Right cardiac atrium (tissue), 5 donors: ENCODE results near the gene FEV. TPM values are rescaled to one million over a fixed set of nuclear protein-coding genes. Genes with fewer than 3 reads are reported as not detected.

ENCODE experiments used
- ATAC-seq, 2 donors: fragments of 200-7000 bp; cut with Tn5 transposase; one replicate each; pipeline versions ENCODE4 v1.8.0 to v1.9.1; 2020; ENCODE audit warnings: moderate library complexity in 2 of 2, mild to moderate bottlenecking in 1 of 2
- DNase-seq, 3 donors: peaks; one replicate each; pipeline ENCODE4 v3.0.0-alpha.2; 2020
- H3K27ac ChIP-seq: one replicate; pipeline ENCODE4 v1.5.1; 2013; ENCODE audit warnings: mild to moderate bottlenecking, low read length, control low read depth, moderate library complexity
- H3K27me3 ChIP-seq: one replicate; pipeline ENCODE4 v1.6.1; 2013; ENCODE audit not compliant: control insufficient read depth, insufficient read depth
- H3K4me1 ChIP-seq: one replicate; pipeline ENCODE4 v1.6.1; 2013; ENCODE audit warnings: low read length; ENCODE audit not compliant: control insufficient read depth, insufficient read depth
- H3K4me3 ChIP-seq: one replicate; pipeline ENCODE4 v1.5.1; 2013; ENCODE audit warnings: low read length, control low read depth
- H3K9me3 ChIP-seq: one replicate; pipeline ENCODE4 v1.6.1; 2013; ENCODE audit warnings: low read length; ENCODE audit not compliant: control insufficient read depth
- WGBS: extraction: QIAGEN DNeasy Blood & Tissue Kit; methylation state at CpG from one replicate; pipeline ENCODE4 v1.1.7; 2013; 5-methylcytosine and 5-hydroxymethylcytosine counted together
- intact Hi-C, 4 donors: fragments of 100-400 bp; cut with DNase I; formaldehyde crosslinking; loops; one replicate each; pipeline versions ENCODE4 v1.11.0 to v1.14.0; 2022 to 2023
- polyA plus RNA-seq: library from polyadenylated mRNA; stranded (reverse); fragments of 200-250 nt; gene quantifications from one replicate; pipeline ENCODE4 v1.2.3, GENCODE V29; 2013
- total RNA-seq, 4 donors: library from RNA; stranded (reverse); fragmentation: NEBNext Ultra II Directional; extraction: Animal tissue kit (Norgen Biotek cat#: 25700); gene quantifications; one replicate each; pipeline ENCODE4 v1.2.1, GENCODE V29; 2021
- donor health status: healthy with polysubstance abuse.
- donor health status: DM: no; HTN: yes; CAD: no.
- donor health status: DM: no; HTN: no; CAD: no.
- donor health status: DM: no; HTN: yes; CAD: no; lungs with severe emphysema.
- donor health status: DM: yes; HTN: yes; CAD: no.

The FEV gene
- total and polyA plus RNA-seq, 5 donors = not detected

- ATAC-seq (no peak), DNase-seq (no peak)
- Histone ChIP-seq H3K4me1 (peaks cover 13% of the 10 kb centered on the region), H3K27me3 (no peaks in the 10 kb centered on the region), H3K9me3 (no peaks in the 10 kb centered on the region), H3K27ac (no peak overlapping the region), H3K4me3 (no peak overlapping the region)
- WGBS = 18% methylated on average over 23 of the region's 23 CpGs
- intact Hi-C loops = no loop called here
Measured at GRCh38 chr2:218983263-218983933, 1.6 kb downstream of the FEV start.

GRCh38 chr2:218982586-218983262, 2.3 kb downstream of the FEV start:
- WGBS = 8% methylated on average over 28 of the region's 28 CpGs
- H3K9me3 ChIP-seq = no peaks in the 10 kb centered on the region
- peaks cover 13% of the 10 kb centered on the region for H3K4me1 ChIP-seq
- no peak overlapping the region for H3K27ac ChIP-seq
- no peaks in the 10 kb centered on the region for H3K27me3 ChIP-seq
- H3K4me3 ChIP-seq = no peak overlapping the region
- DNase-seq (no peak), ATAC-seq (no peak)
- intact Hi-C loops = no loop called here

- Histone ChIP-seq H3K4me1 (peaks cover 13% of the 10 kb centered on the region), H3K9me3 (no peaks in the 10 kb centered on the region), H3K27ac (no peak overlapping the region), H3K4me3 (peak overlapping the region; percentile 8), H3K27me3 (no peaks in the 10 kb centered on the region)
- intact Hi-C loops = no loop called here
- WGBS = 1% methylated on average over 69 of the region's 69 CpGs
- DNase-seq (peak in 1 of 3 donors; percentile 66), ATAC-seq (peak in 1 of 2 donors; percentile 28)
Measured at GRCh38 chr2:218981881-218982585, 3.0 kb downstream of the FEV start.

- no peaks in the 10 kb centered on the region for H3K27me3 ChIP-seq
- WGBS = 5% methylated on average over 46 of the region's 46 CpGs
- peaks cover 13% of the 10 kb centered on the region for H3K4me1 ChIP-seq
- DNase-seq (peak in 1 of 3 donors; percentile 50), ATAC-seq (no peak)
- intact Hi-C loops = no loop called here
- H3K27ac ChIP-seq = no peak overlapping the region
- no peaks in the 10 kb centered on the region for H3K9me3 ChIP-seq
- peak overlapping the region; percentile 8 for H3K4me3 ChIP-seq
Measured at GRCh38 chr2:218981390-218981880, 3.5 kb downstream of the FEV start.

GRCh38 chr2:218980735-218981389, 4.1 kb downstream of the FEV start:
- Histone ChIP-seq H3K4me3 (peak overlapping the region; percentile 8), H3K27ac (no peak overlapping the region), H3K4me1 (peaks cover 13% of the 10 kb centered on the region), H3K27me3 (no peaks in the 10 kb centered on the region), H3K9me3 (no peaks in the 10 kb centered on the region)
- DNase-seq (no peak), ATAC-seq (peak in 1 of 2 donors; percentile 6)
- intact Hi-C loops = no loop called here
- WGBS = 2% methylated on average over 26 of the region's 26 CpGs

- no peaks in the 10 kb centered on the region for H3K27me3 ChIP-seq
- intact Hi-C loops = no loop called here
- H3K27ac ChIP-seq = no peak overlapping the region
- no peaks in the 10 kb centered on the region for H3K9me3 ChIP-seq
- DNase-seq = peak; percentile 85 to 93 (median 90)
- 3% methylated on average over 39 of the region's 39 CpGs for WGBS
- H3K4me3 ChIP-seq = no peak overlapping the region
- peak; percentile 82 to 84 for ATAC-seq
- H3K4me1 ChIP-seq = peaks cover 13% of the 10 kb centered on the region
Measured at GRCh38 chr2:218979846-218980734, 4.9 kb downstream of the FEV start.

- WGBS = 61% methylated on average over 4 of the region's 4 CpGs
- Histone ChIP-seq H3K27ac (no peak overlapping the region), H3K27me3 (no peaks in the 10 kb centered on the region), H3K9me3 (no peaks in the 10 kb centered on the region), H3K4me3 (no peak overlapping the region), H3K4me1 (no peaks in the 10 kb centered on the region)
- intact Hi-C loops = no loop called here
- DNase-seq (no peak), ATAC-seq (no peak)
Measured at GRCh38 chr2:218975060-218975777, 9.8 kb downstream of the FEV start.

GRCh38 chr2:218970894-218971293, 14.1 kb downstream of the FEV start:
- H3K27ac ChIP-seq = no peak overlapping the region

GRCh38 chr2:218964041-218964771, 20.8 kb downstream of the FEV start:
- no peaks in the 10 kb centered on the region for H3K4me1 ChIP-seq
- no peak for ATAC-seq
- intact Hi-C loops = no loop called here
- H3K4me3 ChIP-seq = no peak overlapping the region
- DNase-seq = no peak
- H3K9me3 ChIP-seq = no peaks in the 10 kb centered on the region
- 35% methylated on average over 5 of the region's 5 CpGs for WGBS
- H3K27me3 ChIP-seq = no peaks in the 10 kb centered on the region
- H3K27ac ChIP-seq = no peak overlapping the region

More at GRCh38 chr2:218970894-218971293, 14.1 kb downstream of the FEV start:
- Histone ChIP-seq H3K9me3 (no peaks in the 10 kb centered on the region), H3K4me3 (no peak overlapping the region), H3K4me1 (no peaks in the 10 kb centered on the region), H3K27me3 (no peaks in the 10 kb centered on the region)
- WGBS = 20% methylated on average over 1 of the region's 1 CpG
- intact Hi-C loops = no loop called here
- peak in 1 of 2 donors; percentile 40 for ATAC-seq
- no peak for DNase-seq
